HL-60 (cell line): ENCODE results near the gene SLC9A1.

ENCODE experiments used
- CTCF ChIP-seq: IDR thresholded peaks from one replicate; pipeline ENCODE4 v1.5.1; 2011; ENCODE audit warnings: low read length, control low read depth, inconsistent platforms; ENCODE audit not compliant: insufficient read depth
- REST ChIP-seq: IDR thresholded peaks from 2 replicates; pipeline ENCODE4 v1.6.1; 2012; ENCODE audit warnings: low read depth; ENCODE audit not compliant: insufficient replicate concordance

GRCh38 chr1:27166929-27167328, 12.0 kb upstream of the SLC9A1 start:
- TF ChIP-seq CTCF, result no peak
- no peak for TF ChIP-seq REST
